GM19463 (cell line): ENCODE measurements around the gene PPHLN1.

ENCODE experiments used
- ATAC-seq: cut with Tn5 transposase; IDR thresholded peaks from one replicate; pipeline ENCODE4 v1.9.1; 2021; ENCODE audit warnings: mild to moderate bottlenecking, moderate library complexity; ENCODE audit not compliant: unreplicated experiment

PPHLN1 gene

GRCh38 chr12:42325653-42326474 is at the start of gene PPHLN1, which contains the start of gene ZCRB1:
PPHLN1 (plus strand) TSS chr12:42326167; CDS start chr12:42335903, 9,736 bp downstream.
ZCRB1 (minus strand) TSS chr12:42326094; CDS start chr12:42324102, 1,992 bp downstream.
- ATAC-seq = peak; percentile 95

GRCh38 chr12:42277396-42278127 is 48.4 kb upstream of the PPHLN1 start:
- ATAC-seq = no peak

GRCh38 chr12:42278128-42278510 is 47.8 kb upstream of the PPHLN1 start:
- no peak for ATAC-seq

GRCh38 chr12:42281278-42281677 is 44.7 kb upstream of the PPHLN1 start:
- no peak for ATAC-seq

- no peak for ATAC-seq
Measured at GRCh38 chr12:42281844-42282243, 44.1 kb upstream of the PPHLN1 start.

GRCh38 chr12:42282294-42282693 is 43.7 kb upstream of the PPHLN1 start:
- no peak for ATAC-seq

- no peak for ATAC-seq
Measured at GRCh38 chr12:42283739-42284138, 42.2 kb upstream of the PPHLN1 start.

- no peak for ATAC-seq
Measured at GRCh38 chr12:42284157-42284556, 41.8 kb upstream of the PPHLN1 start.

- ATAC-seq = no peak
Measured at GRCh38 chr12:42284876-42285275, 41.1 kb upstream of the PPHLN1 start.

- no peak for ATAC-seq
Measured at GRCh38 chr12:42285431-42285830, 40.5 kb upstream of the PPHLN1 start.

GRCh38 chr12:42286741-42287140 is 39.2 kb upstream of the PPHLN1 start:
- ATAC-seq = no peak

- ATAC-seq = no peak
Measured at GRCh38 chr12:42288544-42288943, 37.4 kb upstream of the PPHLN1 start.

GRCh38 chr12:42291680-42292079 is 34.3 kb upstream of the PPHLN1 start:
- no peak for ATAC-seq

GRCh38 chr12:42296503-42297109 is 29.4 kb upstream of the PPHLN1 start:
- no peak for ATAC-seq

GRCh38 chr12:42298887-42299286 is 27.1 kb upstream of the PPHLN1 start:
- ATAC-seq = no peak

- ATAC-seq = peak; percentile 72
Measured at GRCh38 chr12:42299392-42300308, 26.3 kb upstream of the PPHLN1 start.

- no peak for ATAC-seq
Measured at GRCh38 chr12:42306297-42306696, 19.7 kb upstream of the PPHLN1 start.

GRCh38 chr12:42308390-42308789 is 17.6 kb upstream of the PPHLN1 start:
- ATAC-seq = no peak

- ATAC-seq = no peak
Measured at GRCh38 chr12:42309996-42310395, 16.0 kb upstream of the PPHLN1 start.

- no peak for ATAC-seq
Measured at GRCh38 chr12:42315108-42315507, 10.9 kb upstream of the PPHLN1 start.

GRCh38 chr12:42320796-42321195 is 5.2 kb upstream of the PPHLN1 start:
- ATAC-seq = no peak
